ENCODE data around the gene LRMDA.
A peak's percentile ranks its signal among the peaks of the same experiment; 100 is the strongest.

The LRMDA gene

DNA sequence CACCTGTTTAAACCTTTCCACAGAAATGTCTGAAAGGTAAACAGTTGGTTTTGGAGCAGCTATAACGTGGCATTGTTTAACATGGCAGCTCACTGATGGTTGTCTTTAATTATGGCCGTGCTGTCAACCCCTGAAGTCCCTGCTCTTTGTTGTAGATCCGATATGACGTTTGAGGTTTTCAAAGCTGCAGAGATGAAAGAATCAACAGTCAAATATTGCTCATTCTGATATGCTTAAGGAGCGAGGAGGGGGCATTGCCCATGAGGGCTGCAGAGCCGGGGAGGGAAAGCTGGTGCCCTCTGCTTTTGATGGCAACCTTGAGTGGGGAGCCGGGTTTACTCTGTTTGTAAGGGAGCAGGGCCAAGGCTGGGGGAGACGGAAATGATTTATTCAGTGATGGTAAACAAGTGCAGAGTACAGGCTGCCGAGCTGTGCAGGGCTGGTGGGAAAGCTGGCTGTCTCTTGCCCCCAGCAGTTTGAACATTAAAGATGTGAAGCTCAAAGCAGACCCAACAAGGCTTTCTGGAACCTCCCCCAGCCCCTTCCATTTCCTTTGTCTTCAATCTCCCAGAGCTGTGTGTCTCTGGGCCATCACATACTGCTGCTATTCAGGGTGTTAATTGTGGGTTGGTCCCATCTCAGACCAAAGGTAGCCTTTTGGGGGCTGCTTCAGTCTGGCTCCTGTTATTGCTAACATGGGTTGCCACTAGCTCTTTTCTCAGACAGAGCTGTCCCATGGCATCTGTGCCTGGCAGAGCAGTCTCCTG, 345.5 kb downstream of the LRMDA start:
- no peaks in the 10 kb centered on the region for H3K9me2 ChIP-seq (replicated peaks; ENCODE audit: low read depth, low read length)
- no peaks in the 10 kb centered on the region for H3K27me3 ChIP-seq (ENCODE audit: insufficient read depth, low read length, poor library complexity, severe bottlenecking)
- H3K36me3 ChIP-seq (ENCODE audit: insufficient read depth, low read length): no peaks in the 10 kb centered on the region
- H3K9ac ChIP-seq (ENCODE audit: low read depth, low read length, poor library complexity, severe bottlenecking): no peak overlapping the region
- H4K20me1 ChIP-seq (ENCODE audit: insufficient read depth, low read length, poor library complexity, severe bottlenecking): no peaks in the 10 kb centered on the region
- H3K4me1 ChIP-seq (ENCODE audit: insufficient read depth, low read length, poor library complexity, severe bottlenecking): peaks cover 15% of the 10 kb centered on the region
- no peaks in the 10 kb centered on the region for H3K79me2 ChIP-seq (ENCODE audit: insufficient read depth, low read length)
- H3K9me3 ChIP-seq (ENCODE audit: insufficient read depth, low read depth, low read length): no peaks in the 10 kb centered on the region
- H3F3A ChIP-seq (ENCODE audit: low read depth): no peaks in the 10 kb centered on the region
- H3K4me2 ChIP-seq (ENCODE audit: low read depth, low read length, poor library complexity, severe bottlenecking): no peak overlapping the region
- TF ChIP-seq EZH2phosphoT487 (IDR thresholded peaks at IDR 0.05; ENCODE audit: borderline replicate concordance): no peak
- TF ChIP-seq, protein P1, sequence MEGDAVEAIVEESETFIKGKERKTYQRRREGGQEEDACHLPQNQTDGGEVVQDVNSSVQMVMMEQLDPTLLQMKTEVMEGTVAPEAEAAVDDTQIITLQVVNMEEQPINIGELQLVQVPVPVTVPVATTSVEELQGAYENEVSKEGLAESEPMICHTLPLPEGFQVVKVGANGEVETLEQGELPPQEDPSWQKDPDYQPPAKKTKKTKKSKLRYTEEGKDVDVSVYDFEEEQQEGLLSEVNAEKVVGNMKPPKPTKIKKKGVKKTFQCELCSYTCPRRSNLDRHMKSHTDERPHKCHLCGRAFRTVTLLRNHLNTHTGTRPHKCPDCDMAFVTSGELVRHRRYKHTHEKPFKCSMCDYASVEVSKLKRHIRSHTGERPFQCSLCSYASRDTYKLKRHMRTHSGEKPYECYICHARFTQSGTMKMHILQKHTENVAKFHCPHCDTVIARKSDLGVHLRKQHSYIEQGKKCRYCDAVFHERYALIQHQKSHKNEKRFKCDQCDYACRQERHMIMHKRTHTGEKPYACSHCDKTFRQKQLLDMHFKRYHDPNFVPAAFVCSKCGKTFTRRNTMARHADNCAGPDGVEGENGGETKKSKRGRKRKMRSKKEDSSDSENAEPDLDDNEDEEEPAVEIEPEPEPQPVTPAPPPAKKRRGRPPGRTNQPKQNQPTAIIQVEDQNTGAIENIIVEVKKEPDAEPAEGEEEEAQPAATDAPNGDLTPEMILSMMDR (conservative IDR thresholded peaks at IDR 0.05; ENCODE audit: low read length): no peak
- H3K4me3 ChIP-seq (ENCODE audit: low read length, poor library complexity, severe bottlenecking): no peak overlapping the region
- peak overlapping the region; percentile 46 for H2AFZ ChIP-seq (ENCODE audit: low read length)

DNA sequence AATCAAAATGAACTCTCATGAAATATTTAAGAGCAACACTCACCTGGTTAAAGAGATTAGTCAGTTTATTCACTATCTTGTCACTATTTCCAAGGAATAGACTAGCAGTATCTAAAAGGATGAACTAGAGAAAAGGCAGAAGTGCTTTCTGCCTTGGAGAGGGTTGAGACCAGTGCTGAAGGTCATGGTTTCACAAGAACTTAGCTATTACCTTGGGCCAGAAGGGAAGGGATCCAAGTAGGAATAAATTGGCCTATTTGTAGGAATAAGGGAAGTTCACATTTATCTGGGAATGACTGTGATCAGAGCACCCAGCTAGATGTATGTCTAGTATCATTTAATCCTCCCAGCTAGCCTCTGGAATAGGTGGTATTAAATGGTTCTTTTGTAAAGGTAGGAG, 347.2 kb downstream of the LRMDA start:
- TF ChIP-seq EZH2phosphoT487 (IDR thresholded peaks at IDR 0.05; ENCODE audit: borderline replicate concordance): no peak
- TF ChIP-seq, protein P1 (conservative IDR thresholded peaks at IDR 0.05; ENCODE audit: low read length): no peak
- Histone ChIP-seq H3K4me3 (ENCODE audit: low read length, poor library complexity, severe bottlenecking) (no peak overlapping the region), H3K27me3 (ENCODE audit: insufficient read depth, low read length, poor library complexity, severe bottlenecking) (no peaks in the 10 kb centered on the region), H3K36me3 (ENCODE audit: insufficient read depth, low read length) (no peaks in the 10 kb centered on the region), H3K79me2 (ENCODE audit: insufficient read depth, low read length) (no peaks in the 10 kb centered on the region), H3F3A (ENCODE audit: low read depth) (no peaks in the 10 kb centered on the region), H2AFZ (ENCODE audit: low read length) (no peak overlapping the region; the same call in 1 of the 2 replicates), H3K4me2 (ENCODE audit: low read depth, low read length, poor library complexity, severe bottlenecking) (no peak overlapping the region), H3K4me1 (ENCODE audit: insufficient read depth, low read length, poor library complexity, severe bottlenecking) (no peaks in the 10 kb centered on the region), H3K9me3 (ENCODE audit: insufficient read depth, low read depth, low read length) (no peaks in the 10 kb centered on the region), H3K9ac (ENCODE audit: low read depth, low read length, poor library complexity, severe bottlenecking) (no peak overlapping the region), H4K20me1 (ENCODE audit: insufficient read depth, low read length, poor library complexity, severe bottlenecking) (no peaks in the 10 kb centered on the region), H3K9me2 (replicated peaks; ENCODE audit: low read depth, low read length) (no peaks in the 10 kb centered on the region)

DNA sequence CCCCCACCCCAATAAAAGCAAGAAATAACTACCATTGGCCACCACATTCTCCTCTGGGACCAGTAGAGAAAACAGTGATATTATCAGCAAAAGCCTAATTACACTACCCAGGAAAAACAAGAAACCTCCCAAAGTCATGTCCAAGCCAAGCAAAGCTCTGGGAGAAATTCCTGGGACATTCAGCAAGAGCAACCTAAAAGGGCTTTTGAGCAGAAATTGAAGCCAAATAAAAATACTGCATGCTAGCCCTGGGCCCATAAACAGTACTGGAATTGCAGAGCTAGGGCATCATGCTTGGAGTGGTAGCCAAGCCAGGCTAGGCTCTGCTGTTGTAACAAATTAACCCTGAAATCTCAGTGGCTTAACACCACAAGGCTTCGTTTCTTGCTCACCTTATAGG, 347.9 kb downstream of the LRMDA start:
- H3K9me3 ChIP-seq (ENCODE audit: insufficient read depth, low read depth, low read length): no peaks in the 10 kb centered on the region
- no peaks in the 10 kb centered on the region for H3K79me2 ChIP-seq (ENCODE audit: insufficient read depth, low read length)
- no peaks in the 10 kb centered on the region for H3K4me1 ChIP-seq (ENCODE audit: insufficient read depth, low read length, poor library complexity, severe bottlenecking)
- H4K20me1 ChIP-seq (ENCODE audit: insufficient read depth, low read length, poor library complexity, severe bottlenecking): no peaks in the 10 kb centered on the region
- H3K27me3 ChIP-seq (ENCODE audit: insufficient read depth, low read length, poor library complexity, severe bottlenecking): no peaks in the 10 kb centered on the region
- no peaks in the 10 kb centered on the region for H3K9me2 ChIP-seq (replicated peaks; ENCODE audit: low read depth, low read length)
- H3F3A ChIP-seq (ENCODE audit: low read depth): no peaks in the 10 kb centered on the region
- no peak overlapping the region for H3K4me3 ChIP-seq (ENCODE audit: low read length, poor library complexity, severe bottlenecking)
- no peak overlapping the region for H2AFZ ChIP-seq (ENCODE audit: low read length)
- H3K4me2 ChIP-seq (ENCODE audit: low read depth, low read length, poor library complexity, severe bottlenecking): no peak overlapping the region
- no peak overlapping the region for H3K9ac ChIP-seq (ENCODE audit: low read depth, low read length, poor library complexity, severe bottlenecking)
- TF ChIP-seq, protein P1 (conservative IDR thresholded peaks at IDR 0.05; ENCODE audit: low read length): no peak
- no peak for TF ChIP-seq EZH2phosphoT487 (IDR thresholded peaks at IDR 0.05; ENCODE audit: borderline replicate concordance)
- no peaks in the 10 kb centered on the region for H3K36me3 ChIP-seq (ENCODE audit: insufficient read depth, low read length)

Data from Loucy (cell line).